OCI-LY3 (cell line): Measurements from ENCODE around the gene LTBP3.
A peak's percentile ranks its signal among the peaks of the same experiment; 100 is the strongest.

Experiments
- CTCF ChIP-seq: fragments of 200-600, 300-600 bp; sonication (generic); IDR thresholded peaks from 2 replicates; pipeline ENCODE4 v1.5.1; 2014; ENCODE audit warnings: antibody characterized with exemption, low read length, low read depth
- EZH2phosphoT487 ChIP-seq: fragments of 200-600 bp; shearing (Covaris generic); IDR thresholded peaks from 2 replicates; pipeline ENCODE4 v1.6.1; 2018; ENCODE audit warnings: antibody characterized with exemption, mixed run types, low read depth

- no peak for TF ChIP-seq EZH2phosphoT487
- TF ChIP-seq CTCF: peak; percentile 94
Observed at GRCh38 chr11:65540290-65541092, 17.7 kb downstream of the LTBP3 start.
